ENCODE data around the gene PCSK1.

GRCh38 chr5:96412868-96413449, 20.1 kb downstream of the PCSK1 start:
- TF ChIP-seq CTCF (IDR thresholded peaks at IDR 0.05) = no peak
- no peak for TF ChIP-seq POLR2A (IDR thresholded peaks at IDR 0.05; ENCODE audit: low read length)
- no peak for TF ChIP-seq REST (IDR thresholded peaks at IDR 0.05)
- TF ChIP-seq CHD2 (IDR thresholded peaks at IDR 0.05; ENCODE audit: low read length, partially characterized antibody) = no peak
